DMS153 treated with DMSO at 0.1 percent for 48 hours (cell line): ENCODE data around the gene SLC8A2.
"Not testable (repeated sequence)": the region's sequence is repeated elsewhere in the genome, so short reads cannot be mapped to it uniquely, and the experiment has no call there.

Source experiments
- DNase-seq: peaks from one replicate; lab custom pipeline; 2025; ENCODE audit not compliant: unreplicated experiment; lab: John Stamatoyannopoulos, UW

Gene SLC8A2

DNA sequence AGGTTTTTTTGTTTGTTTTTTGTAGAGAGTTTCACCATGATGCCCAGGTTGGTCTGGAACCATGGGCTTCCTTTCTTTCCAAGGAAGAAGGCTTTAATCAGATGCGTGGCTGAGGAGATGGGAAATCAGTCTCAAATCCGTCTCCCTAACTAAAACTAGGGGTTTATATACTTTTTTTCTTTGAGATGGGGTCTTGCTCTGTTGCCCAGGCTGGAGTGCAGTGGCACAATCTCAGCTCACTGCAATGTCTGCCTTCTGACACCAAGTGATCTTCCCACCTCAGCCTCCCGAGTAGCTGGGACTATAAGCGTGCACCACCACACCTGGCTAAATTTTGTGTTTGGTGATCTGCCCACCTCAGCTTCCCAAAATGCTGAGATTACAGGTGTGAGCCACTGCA lies 87.2 kb downstream of the SLC8A2 start:
- DNase-seq = not testable (repeated sequence)

DNA sequence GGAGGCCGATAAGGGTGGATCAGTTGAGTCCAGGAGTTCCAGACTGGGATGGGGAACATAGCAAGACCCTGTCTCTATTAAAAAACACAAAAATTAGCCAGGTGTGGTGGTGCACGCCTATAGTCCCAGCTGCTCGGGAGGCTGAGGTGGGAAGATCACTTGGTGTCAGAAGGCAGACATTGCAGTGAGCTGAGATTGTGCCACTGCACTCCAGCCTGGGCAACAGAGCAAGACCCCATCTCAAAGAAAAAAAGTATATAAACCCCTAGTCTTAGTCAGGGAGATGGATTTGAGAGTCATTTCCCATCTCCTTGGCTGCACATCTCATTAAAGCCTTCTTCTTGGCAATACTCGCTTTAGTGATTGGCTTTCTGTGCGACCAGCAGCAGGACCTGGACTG lies 87.8 kb downstream of the SLC8A2 start:
- DNase-seq = not testable (repeated sequence)

DNA sequence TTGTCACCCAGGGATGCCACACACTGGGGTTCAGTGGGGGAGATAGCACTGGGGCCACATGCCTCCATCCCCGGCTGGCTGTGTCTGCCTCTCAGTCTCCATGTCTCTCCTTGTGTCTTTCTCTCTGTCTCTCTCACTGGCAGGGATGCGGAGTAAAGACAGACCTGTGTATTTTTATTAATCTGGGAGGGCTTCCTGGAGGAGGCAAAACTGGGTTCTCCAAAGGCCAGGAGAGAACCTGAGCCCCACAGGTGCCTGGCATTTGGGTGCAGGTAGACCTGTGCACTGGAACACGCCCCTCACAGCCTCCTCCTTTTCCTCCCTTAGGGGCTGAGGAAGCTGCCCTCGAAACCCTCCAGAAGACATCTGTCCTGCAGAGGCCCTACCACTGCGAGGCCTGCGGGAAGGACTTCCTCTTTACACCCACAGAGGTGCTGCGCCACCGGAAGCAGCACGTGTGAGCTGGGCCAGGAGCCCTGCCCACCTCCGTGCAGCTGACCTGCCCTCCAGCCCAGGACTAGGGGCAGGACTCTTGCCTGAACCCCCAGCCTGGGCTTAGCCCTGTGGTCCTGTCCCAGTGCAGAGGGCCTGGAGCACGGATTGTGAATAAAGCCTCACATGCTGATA lies 89.9 kb downstream of the SLC8A2 start:
- no peak for DNase-seq

DNA sequence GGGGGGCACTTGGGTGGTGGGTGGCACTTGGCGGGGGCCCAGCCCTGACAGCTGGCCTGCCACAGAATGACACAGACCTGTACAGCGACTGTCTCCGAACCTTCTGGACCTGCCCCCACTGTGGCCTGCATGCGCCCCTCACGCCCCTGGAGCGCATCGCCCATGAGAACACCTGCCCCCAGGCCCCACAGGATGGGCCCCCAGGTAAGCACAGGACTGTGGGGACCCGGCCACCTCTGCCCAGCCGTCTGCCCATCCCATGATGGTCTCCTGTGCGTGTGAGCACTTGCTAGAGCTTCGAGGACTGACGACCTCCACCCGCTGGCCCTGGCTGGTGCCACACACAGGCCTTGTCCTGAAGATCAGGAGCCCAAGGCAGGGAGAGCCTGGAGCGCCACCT lies 90.6 kb downstream of the SLC8A2 start:
- no peak for DNase-seq

DNA sequence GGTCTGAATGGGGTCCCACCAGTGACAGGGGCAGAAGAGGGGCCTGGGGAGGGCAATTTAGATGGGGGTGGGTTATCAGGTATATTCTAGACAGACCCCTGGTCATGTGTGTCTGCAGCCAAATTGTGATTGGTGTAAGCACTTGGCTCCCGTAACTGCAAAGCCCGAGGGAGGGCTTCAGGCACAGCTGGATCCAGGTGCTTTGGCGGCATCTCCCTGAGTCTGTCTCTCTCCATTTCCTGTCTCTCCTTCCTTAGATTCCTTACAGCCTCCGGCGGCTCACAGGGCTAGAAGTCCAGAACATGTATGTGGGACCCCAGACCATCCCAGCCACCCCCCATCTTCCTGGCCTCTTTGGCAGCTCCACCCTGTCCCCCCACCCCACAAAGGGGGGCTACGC lies 91.1 kb downstream of the SLC8A2 start:
- DNase-seq = no peak

DNA sequence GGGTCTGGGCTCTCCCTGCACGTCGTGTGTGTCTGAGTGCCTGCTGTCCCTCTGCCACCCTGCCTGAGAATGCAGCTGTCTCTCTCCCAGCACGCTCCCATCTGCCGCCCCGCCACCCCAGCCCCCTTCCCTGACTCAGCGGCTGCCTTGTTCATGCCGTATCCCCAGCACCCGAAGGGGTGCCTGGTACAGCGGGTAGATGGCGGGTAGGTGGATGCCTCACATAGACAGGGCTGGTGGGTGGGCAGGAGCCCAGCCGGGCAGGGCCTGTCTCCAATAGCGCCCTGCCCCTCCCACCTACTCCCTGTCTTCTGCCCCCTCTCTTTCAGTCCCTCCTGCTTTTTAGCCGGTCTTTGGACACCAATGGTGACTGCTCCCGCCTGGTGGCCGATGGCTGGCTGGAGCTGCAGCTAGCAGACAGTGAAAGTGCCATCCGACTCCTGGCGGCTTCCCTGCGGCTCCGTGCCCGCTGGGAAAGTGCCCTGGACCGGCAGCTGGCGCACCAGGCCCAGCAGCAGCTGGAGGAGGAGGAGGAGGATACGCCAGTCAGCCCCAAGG lies 92.2 kb downstream of the SLC8A2 start:
- no peak for DNase-seq

DNA sequence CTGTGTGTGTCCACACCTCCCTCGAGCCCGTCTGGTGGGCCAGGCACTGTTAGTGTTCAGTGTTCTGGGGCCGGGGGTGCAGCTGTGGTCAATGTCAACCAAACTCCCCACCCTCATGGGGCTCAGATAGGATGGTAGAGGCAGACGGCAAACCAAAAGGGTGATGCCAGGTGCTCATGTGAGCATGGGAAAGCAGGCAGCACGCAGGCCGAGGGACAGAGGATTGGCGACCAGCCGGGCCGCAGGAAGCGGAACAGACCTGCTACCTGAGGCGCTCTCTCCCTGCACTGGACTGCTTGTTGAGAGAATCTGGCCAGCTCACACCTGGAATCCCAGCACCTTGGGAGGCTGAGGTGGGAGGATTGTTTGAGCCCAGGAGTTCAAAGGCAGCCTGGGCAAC lies 93.4 kb downstream of the SLC8A2 start:
- no peak for DNase-seq
